GM18951 (cell line): ENCODE measurements around the gene GSAP.

Experiments
- POLR2A ChIP-seq: IDR thresholded peaks from 4 replicates; pipeline ENCODE4 v1.6.1; 2011; ENCODE audit warnings: mild to moderate bottlenecking; ENCODE audit not compliant: insufficient read length, insufficient read depth; ENCODE audit errors: extremely low read depth
- in situ Hi-C: fragments of 300-500 bp; cut with MboI; formaldehyde crosslinking; loops from one replicate; pipeline ENCODE4 v1.12.0; 2022; ENCODE audit warnings: low sequenced_read_pairs, mixed read lengths, inconsistent platforms; ENCODE audit not compliant: unreplicated experiment

GSAP gene

GRCh38 chr7:77331938-77332695 is 84.0 kb downstream of the GSAP start:
- TF ChIP-seq POLR2A, result no peak
- in situ Hi-C loops, result loop anchor here (25.0 kb wide), 1 partner anchor 195 kb away; no protein-coding TSS in a partner anchor

- in situ Hi-C loops, result loop anchor here (25.0 kb wide), 1 partner anchor 193 kb away; no protein-coding TSS in a partner anchor
- no peak for TF ChIP-seq POLR2A
These were observed 85.8 kb downstream of the GSAP start for GRCh38 chr7:77330169-77330882.

- in situ Hi-C loops, result loop anchor here (25.0 kb wide), 1 partner anchor 192 kb away; no protein-coding TSS in a partner anchor
- TF ChIP-seq POLR2A, result no peak
These were observed 86.5 kb downstream of the GSAP start for GRCh38 chr7:77329466-77330168.

- in situ Hi-C loops, result loop anchor here (25.0 kb wide), 1 partner anchor 191 kb away; no protein-coding TSS in a partner anchor
- TF ChIP-seq POLR2A, result no peak
These were observed 87.5 kb downstream of the GSAP start for GRCh38 chr7:77328669-77329068.

- TF ChIP-seq POLR2A, result no peak
- in situ Hi-C loops, result loop anchor here (25.0 kb wide), 1 partner anchor 191 kb away; no protein-coding TSS in a partner anchor
These were observed 88.1 kb downstream of the GSAP start for GRCh38 chr7:77327932-77328628.

- TF ChIP-seq POLR2A, result no peak
- in situ Hi-C loops, result loop anchor here (25.0 kb wide), 1 partner anchor 190 kb away; no protein-coding TSS in a partner anchor
These were observed 88.8 kb downstream of the GSAP start for GRCh38 chr7:77327067-77327931.

GRCh38 chr7:77326131-77326530 is 90.0 kb downstream of the GSAP start:
- TF ChIP-seq POLR2A, result no peak
- in situ Hi-C loops, result loop anchor here (25.0 kb wide), 1 partner anchor 189 kb away; no protein-coding TSS in a partner anchor

GRCh38 chr7:77321300-77321699 is 94.8 kb downstream of the GSAP start:
- TF ChIP-seq POLR2A, result no peak
- in situ Hi-C loops, result no loop called here

- TF ChIP-seq POLR2A, result no peak
- in situ Hi-C loops, result no loop called here
These were observed 95.4 kb downstream of the GSAP start for GRCh38 chr7:77320714-77321113.

- in situ Hi-C loops, result no loop called here
- TF ChIP-seq POLR2A, result no peak
These were observed 96.0 kb downstream of the GSAP start for GRCh38 chr7:77320137-77320536.

GRCh38 chr7:77318019-77318418 is 98.1 kb downstream of the GSAP start:
- in situ Hi-C loops, result no loop called here
- no peak for TF ChIP-seq POLR2A
